GM12873 (cell line): ENCODE data around the gene ZNF8.

Source experiments
- TF ChIP-seq, protein P1 (sequence below): IDR thresholded peaks from 2 replicates; pipeline ENCODE4 v1.5.1; 2012; ENCODE audit warnings: low read depth, mild to moderate bottlenecking, moderate library complexity, low read length, control low read depth; ENCODE audit not compliant: insufficient read depth; ENCODE audit errors: missing control alignments

The ZNF8 gene

DNA sequence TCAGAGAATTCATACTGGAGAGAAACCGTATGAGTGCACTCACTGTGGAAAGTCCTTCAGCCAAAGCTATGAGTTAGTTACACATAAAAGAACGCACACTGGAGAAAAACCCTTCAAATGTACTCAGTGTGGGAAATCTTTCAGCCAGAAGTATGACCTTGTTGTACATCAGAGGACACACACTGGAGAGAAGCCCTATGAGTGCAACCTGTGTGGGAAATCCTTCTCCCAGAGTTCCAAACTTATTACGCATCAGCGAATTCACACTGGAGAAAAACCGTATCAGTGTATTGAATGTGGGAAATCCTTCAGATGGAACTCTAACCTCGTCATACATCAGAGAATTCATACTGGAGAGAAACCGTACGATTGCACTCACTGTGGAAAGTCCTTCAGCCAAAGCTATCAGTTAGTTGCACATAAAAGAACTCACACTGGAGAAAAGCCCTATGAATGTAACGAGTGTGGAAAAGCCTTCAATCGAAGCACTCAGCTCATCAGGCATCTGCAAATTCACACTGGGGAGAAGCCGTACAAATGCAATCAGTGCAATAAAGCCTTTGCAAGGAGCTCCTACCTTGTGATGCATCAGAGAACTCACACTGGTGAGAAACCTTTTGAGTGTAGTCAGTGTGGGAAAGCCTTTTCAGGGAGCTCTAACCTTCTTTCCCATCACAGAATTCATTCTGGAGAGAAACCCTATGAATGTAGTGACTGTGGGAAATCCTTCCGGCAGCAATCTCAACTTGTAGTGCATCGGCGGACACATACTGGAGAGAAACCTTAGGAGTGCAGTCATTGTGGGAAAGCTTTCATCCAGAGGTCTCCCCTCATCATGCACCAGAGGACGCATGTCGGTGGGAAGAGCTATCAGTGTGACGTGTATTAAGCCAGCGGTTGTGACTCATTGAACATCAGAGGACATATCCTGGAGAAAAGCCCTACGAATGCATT, 16.5 kb upstream of the ZNF8 start:
- TF ChIP-seq, protein P1, sequence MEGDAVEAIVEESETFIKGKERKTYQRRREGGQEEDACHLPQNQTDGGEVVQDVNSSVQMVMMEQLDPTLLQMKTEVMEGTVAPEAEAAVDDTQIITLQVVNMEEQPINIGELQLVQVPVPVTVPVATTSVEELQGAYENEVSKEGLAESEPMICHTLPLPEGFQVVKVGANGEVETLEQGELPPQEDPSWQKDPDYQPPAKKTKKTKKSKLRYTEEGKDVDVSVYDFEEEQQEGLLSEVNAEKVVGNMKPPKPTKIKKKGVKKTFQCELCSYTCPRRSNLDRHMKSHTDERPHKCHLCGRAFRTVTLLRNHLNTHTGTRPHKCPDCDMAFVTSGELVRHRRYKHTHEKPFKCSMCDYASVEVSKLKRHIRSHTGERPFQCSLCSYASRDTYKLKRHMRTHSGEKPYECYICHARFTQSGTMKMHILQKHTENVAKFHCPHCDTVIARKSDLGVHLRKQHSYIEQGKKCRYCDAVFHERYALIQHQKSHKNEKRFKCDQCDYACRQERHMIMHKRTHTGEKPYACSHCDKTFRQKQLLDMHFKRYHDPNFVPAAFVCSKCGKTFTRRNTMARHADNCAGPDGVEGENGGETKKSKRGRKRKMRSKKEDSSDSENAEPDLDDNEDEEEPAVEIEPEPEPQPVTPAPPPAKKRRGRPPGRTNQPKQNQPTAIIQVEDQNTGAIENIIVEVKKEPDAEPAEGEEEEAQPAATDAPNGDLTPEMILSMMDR: no peak

GRCh38 chr19:58262922-58263296, 15.8 kb upstream of the ZNF8 start:
- TF ChIP-seq, protein P1: no peak

- TF ChIP-seq, protein P1: no peak
Observed at GRCh38 chr19:58265100-58265499, 13.7 kb upstream of the ZNF8 start.

DNA sequence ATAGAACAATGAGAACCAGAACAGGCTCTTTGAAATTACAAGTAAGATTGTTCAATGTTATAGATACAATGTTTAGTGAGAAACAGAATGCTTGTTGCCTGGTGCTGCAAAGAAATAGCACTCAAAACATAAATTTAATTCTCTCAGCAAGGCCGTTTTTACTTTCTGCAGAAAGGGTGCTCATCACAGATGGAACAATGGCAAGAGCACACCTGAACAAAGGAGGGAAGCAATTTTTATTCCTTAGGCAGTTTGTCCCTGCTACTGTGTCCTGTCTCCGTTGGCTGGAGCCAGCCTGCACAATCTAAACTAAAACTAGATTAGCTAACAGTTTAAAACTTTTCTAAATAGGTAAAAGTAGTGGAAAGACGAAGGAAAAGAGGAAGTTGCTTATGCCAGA, 10.4 kb upstream of the ZNF8 start:
- TF ChIP-seq, protein P1: no peak

GRCh38 chr19:58274771-58275201, 4.0 kb upstream of the ZNF8 start:
- TF ChIP-seq, protein P1: no peak

DNA sequence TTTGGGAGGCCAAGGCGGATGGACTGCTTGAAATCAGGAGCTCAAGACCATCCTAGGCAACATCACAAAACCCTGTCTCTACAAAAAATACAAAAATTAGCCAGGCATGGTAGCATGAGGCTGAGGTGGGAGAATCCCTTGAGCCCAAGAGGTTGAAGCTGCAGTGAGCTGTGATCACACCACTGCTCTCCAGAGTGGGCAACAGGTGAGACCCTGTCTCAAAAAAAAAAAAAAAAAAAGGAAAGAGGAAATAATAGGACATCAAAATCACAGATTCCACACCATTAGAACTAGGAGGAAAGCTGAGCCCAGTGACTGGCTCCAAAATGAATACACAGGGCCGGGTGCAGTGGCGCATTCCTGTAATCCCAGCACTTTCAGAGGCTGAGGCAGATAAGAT, 3.2 kb upstream of the ZNF8 start:
- TF ChIP-seq, protein P1: no peak

- TF ChIP-seq, protein P1: no peak
Observed at GRCh38 chr19:58277197-58277596, 1.6 kb upstream of the ZNF8 start.
